HG03066 (cell line): ENCODE results near the gene CYBA.
A peak's percentile ranks its signal among the peaks of the same experiment; 100 is the strongest.
"Not testable (repeated sequence)": the region's sequence is repeated elsewhere in the genome, so short reads cannot be mapped to it uniquely, and the experiment has no call there.

Experiments
- ATAC-seq: cut with Tn5 transposase; IDR thresholded peaks from one replicate; pipeline ENCODE4 v1.9.1; 2021; ENCODE audit warnings: low read depth; ENCODE audit not compliant: unreplicated experiment

CYBA gene

DNA sequence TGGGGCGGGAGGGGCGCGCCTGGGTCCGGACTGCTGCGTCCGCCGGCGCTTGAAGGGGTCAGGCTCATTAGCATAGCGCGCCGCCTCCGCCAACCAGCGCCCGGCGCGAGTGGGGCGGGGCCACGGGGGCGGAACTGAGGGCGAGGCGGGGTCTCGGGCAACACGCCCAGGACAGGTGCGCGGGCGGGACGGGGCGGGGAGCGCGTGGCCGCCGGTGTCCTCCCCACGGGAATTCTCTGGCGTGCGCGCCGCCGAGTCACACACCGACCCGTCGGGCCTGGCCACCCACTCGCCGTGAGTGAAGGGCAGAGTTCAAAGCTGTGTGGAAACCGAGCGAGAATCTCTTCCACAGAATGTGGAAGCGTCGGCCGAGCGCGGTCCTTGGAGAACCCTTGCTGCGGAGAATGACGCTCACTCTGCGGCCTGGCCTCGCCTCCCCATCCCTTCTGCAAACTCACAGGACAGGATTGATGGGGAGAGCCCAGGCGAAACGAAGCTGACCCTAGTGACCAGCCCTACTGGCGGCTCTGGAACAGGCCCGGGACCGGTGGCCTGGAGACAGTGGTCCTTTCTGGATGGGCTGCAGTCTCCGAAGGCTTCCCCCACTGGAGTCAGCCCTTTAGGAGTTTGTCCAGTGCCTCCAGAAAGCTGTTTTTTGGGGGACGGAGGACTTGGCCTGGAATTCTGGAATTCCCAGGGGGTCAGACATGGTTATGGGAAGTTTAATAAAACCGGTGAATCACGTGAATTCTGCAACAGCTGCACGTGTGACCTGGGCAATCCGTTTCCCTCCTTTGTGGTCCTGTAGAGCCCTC, 35.8 kb upstream of the CYBA start, which contains the start of gene SNAI3:
Gene SNAI3, minus strand, starts transcription at position 69 of the 815 bp plus-strand sequence. CDS start 101 bp downstream, outside the sequence.
- peak; percentile 50 for ATAC-seq

DNA sequence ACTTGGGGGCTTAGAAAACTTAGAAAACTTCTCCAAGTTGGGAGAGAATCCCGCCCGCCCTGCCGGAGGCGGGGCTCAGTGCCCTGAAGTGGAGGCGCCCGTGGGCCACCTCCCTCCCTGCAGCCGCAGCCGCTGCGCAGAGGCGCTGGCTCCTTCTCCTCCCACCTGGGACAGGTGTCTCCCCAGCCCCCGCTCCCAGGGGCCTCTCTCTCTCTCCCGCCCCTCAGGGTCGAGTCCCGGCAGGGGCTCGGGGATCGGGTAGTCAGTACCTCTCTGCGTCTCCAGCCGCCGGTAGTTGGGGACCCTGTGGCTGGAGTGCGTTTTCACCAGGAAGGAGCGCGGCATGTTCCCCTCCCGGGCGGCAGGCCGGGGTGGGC, 35.2 kb upstream of the CYBA start:
- ATAC-seq = no peak

DNA sequence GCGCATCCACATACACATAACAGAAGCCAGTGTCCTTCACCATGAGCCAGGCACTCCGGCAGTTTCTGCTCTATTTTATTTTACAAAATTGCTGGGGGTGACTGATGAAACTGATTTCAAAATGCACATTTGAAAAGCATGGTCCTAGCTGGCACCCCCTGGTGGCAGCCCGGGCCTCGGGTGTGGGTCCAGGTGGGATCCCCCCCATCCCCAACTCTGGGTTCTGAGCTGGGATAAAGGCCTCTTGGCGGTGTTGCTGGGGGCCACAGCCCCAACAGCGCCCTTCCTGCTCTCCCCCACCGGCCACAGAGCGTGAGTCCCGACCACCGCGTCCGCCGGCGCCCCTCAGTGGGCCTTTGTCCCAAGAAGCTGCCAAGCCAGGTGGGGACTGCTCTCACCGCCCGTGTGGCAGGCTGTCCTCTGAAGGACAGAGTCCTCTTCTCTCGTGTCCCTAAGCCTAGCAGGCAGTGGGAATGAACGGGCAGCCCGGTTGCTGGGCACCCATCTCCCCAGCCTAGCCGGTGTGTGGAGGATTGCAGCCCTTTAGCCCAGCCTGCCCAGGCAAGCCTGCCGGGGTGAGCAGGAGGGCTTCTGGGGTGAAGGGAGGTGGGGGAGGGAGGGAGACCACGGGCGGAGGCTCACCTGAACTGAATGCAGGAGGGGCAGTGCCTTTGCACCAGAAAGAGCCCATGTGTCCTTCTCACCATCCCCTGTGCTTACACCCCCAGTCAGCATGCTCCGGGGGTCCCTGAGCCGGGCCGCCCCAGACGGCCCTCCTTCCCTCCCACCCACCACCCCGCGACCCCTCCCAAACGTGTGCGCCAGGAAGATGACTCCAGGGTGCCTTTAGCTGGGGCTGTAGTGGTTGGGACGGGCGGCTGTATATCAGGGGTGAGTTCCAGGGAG, 34.6 kb upstream of the CYBA start:
- no peak for ATAC-seq

DNA sequence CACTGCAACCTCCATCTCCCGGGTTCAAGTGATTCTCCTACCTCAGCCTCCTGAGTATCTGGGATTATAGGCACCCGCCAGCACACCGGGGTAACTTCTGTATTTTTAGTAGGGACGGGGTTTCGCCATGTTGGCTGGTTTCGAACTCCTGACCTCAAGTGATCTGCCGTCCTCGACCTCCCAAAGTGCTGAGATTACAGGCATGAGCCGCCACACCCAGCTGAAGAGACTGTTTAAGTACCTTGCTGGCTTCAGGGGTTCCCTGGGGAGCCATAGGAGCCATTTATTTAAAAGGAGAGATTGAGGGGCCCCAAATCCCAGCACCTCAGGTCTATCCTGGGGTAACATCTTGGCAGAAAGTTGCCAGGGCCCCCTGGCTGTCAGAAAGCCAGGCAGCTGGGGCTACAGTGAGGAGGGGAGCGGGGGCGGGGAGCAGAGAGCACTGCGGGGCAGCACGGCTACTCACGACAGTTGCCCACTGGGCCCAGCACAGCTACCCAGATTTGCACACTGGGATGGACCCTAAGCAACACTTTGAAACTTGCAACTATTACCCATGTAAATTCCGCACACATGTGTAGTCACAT, 33.8 kb upstream of the CYBA start:
- ATAC-seq = no peak

DNA sequence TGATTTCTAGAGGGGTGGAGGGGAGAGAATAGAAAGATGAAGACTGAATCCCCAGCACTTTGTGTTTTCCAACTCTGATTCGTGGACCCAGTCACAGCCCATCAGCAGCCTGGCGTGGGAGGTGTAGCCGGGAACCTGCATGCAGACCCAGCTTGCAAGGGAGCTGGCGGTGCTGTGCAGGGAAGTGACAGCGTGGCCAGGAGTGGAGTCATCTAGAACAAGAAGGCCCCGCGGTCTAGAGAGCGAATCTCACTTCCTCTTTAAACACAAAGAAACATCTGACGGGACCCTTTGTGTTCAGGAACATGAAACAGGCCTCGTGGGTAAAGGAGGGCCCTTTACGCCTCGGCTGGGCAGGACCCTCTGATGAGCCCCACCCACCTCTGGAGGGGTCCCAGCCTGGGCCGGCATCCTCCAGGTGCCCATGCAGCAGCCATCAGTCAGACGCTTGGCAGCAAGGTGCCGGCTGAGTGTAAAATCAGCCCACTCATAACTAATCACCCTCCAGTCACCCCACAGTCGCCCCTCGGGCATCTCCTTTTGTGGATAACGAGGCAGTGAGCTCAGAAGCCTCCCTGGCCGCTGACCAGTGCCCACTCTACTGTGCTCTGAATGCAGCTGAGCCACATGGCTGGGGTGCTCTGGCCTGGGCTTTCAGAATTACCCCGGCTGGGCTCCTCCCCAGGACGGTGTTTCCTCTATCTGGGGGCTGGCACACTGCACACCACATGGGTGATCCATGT, 31.0 kb upstream of the CYBA start:
- peak; percentile 74 for ATAC-seq

DNA sequence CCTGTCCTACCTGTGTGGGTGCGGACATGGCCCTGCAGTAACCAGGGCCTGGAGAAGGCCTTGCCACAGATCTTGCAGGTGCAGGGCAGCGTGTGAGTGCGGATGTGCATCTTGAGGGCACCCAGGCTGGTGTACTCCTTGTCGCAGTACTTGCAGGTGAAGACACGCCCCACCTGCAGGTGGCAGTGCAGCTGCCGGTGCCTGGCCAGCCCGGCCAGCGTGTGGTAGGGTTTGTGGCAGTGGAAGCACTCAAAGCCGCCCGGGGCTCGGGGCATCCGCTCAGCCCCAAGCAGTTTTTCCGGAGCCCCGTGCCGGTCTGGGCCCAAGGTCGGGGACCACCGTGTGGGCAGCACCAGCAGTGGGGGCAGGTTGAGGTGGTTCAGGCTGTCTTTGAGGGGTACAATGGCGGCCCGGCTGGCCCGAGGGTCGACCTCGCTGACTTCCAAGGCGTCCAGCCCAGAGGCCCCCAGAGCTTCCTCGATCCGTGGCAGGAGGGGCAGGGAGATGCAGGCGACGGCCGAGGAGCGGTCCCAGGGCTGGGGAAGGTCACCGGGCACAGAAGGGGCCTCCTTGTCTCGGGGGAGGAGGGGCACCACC, 30.3 kb upstream of the CYBA start:
- ATAC-seq = peak; percentile 6

DNA sequence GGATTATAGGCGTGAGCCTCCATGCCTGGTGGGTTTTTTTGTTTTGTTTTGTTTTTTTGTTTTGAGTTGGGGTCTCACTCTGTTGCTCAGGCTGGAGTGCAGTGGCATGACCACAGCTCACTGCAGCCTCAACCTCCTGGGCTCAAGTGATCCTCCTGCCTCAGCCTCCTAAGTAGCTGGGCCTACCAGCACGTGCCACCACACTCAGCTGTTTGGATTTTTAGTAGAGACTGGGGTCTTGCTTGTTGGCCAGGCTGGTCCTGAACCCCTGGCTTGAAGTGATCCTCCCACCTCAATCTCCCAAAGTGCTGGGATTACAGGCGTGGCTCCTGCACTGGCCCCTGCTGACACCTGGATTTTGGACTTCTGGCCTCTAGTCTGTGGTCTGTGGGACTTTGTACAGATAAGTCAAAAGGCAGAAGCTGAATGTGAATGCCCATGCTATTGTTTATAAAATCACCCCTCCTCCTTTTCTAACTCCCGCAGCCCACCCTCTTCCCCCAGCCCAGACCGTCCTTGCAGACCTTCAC, 29.8 kb upstream of the CYBA start:
- no peak for ATAC-seq

DNA sequence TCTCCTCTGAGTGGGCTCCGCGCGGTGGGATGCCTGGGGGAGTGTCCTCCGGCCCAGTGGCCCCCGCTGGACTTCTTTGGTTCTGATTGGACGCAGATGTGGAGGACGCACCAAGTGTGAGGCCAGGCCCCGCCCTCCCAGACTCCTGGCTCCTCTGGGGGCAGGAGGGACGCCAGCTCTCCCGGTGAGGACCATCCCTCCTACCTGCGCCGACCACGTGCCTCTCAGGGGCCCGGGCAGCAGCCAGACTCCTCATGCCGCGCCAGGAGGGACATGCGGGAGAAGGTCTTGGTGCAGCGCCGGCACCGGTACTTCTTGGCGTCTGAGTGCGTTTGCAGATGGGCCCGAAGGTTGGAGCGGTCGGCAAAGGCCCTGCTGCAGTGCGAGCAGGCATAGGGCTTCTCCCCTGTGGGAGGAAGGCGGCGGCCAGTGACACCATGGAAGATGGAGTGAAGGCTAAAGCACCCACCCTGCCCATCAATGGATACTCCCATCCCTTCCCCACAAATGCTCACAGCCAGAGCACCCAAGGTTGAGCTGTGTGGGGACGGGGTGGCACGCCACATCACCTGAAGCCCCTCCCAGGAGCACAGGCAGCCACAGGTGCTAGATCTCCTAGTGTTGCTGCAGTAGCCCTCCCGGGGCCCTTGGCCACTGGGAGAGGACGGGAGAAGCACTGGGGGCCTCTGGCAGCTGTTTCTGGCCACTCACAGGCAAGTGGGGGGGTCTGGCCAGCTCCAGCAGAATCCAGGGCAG, 27.5 kb upstream of the CYBA start:
- no peak for ATAC-seq

DNA sequence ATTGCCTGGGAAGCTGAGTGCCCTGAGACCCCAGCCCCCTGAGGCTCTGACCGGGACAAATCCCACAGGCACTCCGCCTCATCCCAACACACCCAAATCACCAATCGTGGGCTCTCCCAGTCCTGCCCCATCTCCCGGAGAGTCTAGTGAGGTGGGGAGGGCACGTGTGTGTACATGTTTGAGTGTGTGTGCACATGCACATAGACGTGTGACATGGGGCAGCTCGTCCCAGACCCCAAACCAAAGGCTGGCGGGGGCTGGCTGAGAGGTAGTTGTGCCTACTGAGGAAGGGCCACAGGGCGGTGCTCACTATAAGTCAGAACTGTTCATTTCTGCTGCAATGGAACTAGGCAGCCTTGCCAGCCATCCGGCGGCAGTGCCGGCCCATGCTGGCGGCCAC, 26.9 kb upstream of the CYBA start:
- no peak for ATAC-seq

DNA sequence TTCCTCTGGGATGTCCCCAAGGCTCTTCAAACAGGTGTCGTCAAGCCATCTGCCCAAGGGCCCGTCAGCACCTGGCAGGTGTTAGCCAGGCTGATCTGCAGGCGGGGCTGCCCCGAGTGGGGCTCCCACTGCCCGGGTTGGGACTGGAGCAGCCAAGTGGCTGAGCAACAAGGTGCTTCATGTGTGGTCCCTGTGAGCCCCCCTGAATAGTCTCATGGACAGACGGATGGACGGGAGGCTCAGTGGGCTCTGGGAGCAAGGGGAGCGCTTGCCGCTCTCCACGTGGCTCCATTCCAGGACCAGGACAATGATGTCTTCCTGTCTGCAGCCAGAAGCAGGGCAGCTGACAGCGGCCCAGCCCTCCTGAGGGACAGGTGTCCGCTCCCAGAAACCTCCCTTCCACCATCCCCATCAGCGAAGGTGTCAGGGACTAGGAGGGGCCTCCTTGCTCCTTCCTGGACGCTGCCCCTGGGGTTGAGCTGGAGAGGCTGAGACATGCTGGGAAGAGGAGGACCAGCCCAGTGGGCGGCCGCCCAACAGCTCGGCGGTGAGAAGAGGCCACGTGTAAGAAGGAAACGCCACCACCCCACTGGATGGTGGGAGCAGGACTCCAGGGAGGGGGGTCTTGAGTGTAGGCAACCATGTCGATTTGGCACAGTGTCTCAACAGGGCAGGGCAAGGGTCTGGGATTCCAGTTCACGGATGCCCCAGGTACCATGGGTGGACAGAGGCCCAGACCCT, 25.8 kb upstream of the CYBA start:
- ATAC-seq = no peak

DNA sequence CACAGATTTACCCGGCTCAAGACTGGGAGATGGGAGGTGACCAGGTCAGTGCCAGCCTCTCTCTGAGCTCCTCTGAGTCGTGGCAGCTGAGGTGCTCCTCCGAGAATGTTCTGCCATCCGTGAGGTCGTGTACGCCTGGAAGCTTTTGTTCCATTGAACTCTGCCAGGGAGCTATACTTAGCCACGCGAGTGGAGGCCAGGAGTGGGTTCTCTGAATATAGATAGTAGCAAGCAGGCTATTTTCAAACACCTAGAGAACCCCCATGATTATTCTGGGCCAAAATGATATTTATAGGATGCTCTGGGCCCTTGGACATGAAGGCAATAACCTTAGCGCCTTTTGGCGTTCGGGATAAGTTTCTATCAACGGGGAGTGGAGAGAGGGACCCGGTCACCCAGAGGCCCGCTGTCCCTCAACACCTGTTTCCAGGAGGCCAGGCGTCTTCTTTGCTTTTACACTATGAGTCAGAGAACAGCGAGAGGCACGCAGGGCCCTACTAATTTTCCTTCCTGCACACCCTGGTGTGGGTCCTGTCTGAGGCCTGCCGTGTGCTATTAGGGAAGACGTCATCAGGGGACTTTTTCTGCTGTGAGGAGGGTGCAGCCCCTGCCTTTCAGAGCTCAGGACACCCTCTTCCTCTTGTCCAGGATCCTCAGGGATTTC, 23.0 kb upstream of the CYBA start:
- no peak for ATAC-seq

DNA sequence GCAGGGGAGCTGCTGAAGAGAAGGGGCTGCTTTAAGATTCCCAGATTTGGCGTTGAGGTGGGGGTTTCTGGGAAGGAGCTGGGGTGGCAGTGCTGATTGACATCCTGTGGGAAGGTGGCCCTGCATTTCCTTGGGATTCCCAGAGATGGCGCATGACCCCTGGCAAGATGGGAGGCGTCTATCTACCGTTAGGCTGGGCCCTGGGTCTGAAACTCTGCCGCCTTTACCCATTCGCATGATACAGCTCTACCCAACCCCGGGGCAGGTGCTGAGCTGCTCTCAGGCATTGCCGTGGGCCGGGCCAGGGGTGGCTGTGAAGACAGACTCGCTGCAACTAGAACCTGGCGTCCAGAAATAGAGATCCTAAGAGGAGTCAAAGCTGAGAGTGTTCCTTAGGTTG, 21.9 kb upstream of the CYBA start:
- no peak for ATAC-seq

DNA sequence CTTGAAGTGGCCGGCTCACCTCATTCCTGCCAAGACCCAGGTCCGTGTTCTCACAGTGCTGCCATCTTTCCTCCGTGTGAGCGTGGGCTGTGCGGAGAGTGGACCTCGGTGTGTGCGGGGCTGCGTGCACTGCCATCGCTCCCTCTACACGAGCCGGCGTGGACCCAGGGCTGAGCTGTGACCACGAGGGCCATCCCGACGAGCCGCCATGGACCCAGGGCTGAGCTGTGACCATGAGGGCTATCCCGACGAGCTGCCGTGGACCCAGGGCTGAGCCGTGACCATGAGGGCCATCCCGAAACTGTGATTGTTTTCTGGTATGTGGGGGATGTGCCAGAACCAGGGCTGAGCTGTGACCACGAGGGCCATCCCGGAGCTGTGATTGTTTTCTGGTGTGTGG, 21.0 kb upstream of the CYBA start:
- no peak for ATAC-seq

DNA sequence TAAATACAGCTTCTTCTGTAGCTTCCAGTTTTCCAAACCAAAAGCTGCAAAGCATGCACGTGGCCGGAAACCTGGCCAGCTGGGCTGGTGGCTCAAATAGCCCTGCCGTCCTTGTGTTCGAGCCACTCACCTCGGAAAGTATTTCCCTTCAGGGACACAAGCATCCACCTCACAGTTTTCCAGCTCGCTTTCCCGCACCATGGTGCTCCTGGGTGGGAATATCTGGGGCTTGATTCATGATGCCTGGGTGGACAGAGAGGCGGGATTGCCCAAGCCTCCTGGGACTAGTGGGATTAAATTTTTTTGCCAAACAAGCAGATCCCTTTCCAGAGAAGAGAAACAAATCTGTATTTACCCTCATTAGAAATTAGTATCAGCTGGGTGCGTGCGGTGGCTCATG, 19.1 kb upstream of the CYBA start:
- no peak for ATAC-seq

DNA sequence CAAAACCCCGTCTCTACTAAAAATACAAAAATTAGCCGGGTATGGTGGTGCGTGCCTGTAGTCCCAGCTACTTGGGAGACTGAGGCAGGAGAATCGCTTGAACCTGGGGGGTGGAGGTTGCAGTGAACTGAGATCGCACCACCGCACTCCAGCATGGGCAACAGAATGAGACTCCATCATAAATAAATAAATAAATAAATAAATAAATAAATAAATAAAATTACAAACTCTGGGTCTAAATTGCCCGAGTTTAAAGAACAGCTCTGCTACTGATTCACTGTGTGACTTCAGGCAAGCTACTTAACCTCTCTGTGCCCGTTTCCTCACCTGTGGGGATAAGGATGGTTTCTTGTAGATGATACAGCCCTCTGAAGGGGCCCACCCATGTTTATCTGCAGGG, 18.6 kb upstream of the CYBA start:
- not testable (repeated sequence) for ATAC-seq

DNA sequence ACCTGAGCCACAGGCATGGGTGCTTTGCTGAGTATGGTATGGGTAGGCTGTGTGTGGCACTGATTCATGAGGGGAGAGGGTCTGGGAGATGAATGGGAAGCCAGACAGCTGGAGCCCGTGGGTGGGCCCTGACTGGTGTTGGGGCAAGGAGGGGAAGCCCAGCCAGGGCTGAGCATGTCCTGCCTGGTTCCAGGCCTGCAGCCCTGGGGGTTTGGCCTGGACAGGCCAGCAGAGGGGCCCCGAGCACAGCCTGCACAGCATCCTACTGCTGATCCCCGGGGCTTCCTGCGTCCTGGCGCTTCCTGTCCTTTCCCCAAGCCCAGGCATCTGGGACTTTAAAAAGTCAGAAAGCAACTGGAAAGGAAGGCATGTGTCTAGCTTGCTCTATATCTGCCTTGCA, 16.6 kb upstream of the CYBA start:
- ATAC-seq = no peak

DNA sequence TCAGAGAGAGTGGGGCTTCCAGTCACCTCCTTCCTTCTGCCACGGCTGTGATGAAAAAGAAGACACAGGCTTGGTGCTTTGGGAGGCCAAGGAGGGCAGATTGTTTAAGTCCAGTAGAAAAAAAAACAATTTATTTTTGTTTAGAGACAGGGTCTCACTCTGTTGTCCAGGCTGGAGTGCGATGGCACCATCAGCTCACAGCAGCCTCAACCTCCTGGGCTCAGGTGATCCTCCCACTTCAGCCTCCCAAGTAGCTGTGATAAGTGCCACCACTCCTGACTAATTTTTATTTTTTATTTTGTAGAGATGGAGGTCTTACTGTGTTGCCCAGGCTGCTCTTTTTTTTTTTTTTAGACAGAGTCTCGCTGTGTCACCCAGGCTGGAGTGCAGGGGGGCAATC, 14.7 kb upstream of the CYBA start:
- ATAC-seq = no peak

DNA sequence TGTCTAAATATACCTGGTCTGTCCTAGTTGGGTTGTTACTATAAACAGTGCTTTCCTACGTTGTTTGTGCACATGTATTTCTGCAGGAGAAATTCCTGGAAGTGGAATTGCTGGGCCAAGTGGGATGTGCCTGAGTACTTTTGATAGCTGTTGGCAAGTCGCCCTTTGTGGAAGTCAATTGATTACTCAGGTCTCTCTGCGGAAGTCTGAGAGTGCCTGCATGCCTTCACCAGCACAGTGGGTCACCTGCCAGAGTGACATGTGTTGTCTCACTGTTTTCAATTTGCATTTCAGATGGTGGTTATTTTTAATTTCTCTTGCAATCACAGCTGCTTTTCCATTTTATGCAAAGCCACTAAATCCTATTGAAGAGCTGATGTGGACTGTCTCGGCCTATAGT, 14.3 kb upstream of the CYBA start:
- ATAC-seq = no peak
